ENCODE results near the gene ZNF710. TPM values are rescaled to one million over a fixed set of nuclear protein-coding genes. Genes with fewer than 3 reads are reported as not detected.

ZNF710 gene
- polyA plus RNA-seq, 1 donor, result 19.2 TPM

GRCh38 chr15:90019611-90020010 is 18.5 kb downstream of the ZNF710 start:
- DNase-seq (ENCODE audit: low read depth), result no peak

GRCh38 chr15:90020021-90020735 is 19.1 kb downstream of the ZNF710 start:
- no peak for DNase-seq (ENCODE audit: low read depth)

- no peak for DNase-seq (ENCODE audit: low read depth)
Measured at GRCh38 chr15:90020936-90021507, 19.9 kb downstream of the ZNF710 start.

GRCh38 chr15:90022345-90022744 is 21.2 kb downstream of the ZNF710 start:
- DNase-seq (ENCODE audit: low read depth), result no peak

- no peak for DNase-seq (ENCODE audit: low read depth)
Measured at GRCh38 chr15:90022905-90023700, 22.0 kb downstream of the ZNF710 start.

- no peak for DNase-seq (ENCODE audit: low read depth)
Measured at GRCh38 chr15:90024406-90024805, 23.3 kb downstream of the ZNF710 start.

GRCh38 chr15:90025489-90026033 is 24.4 kb downstream of the ZNF710 start:
- DNase-seq (ENCODE audit: low read depth), result no peak

- DNase-seq (ENCODE audit: low read depth), result no peak
Measured at GRCh38 chr15:90028376-90028944, 27.3 kb downstream of the ZNF710 start.

GRCh38 chr15:90029024-90029423 is 27.9 kb downstream of the ZNF710 start:
- DNase-seq (ENCODE audit: low read depth), result no peak

- no peak for DNase-seq (ENCODE audit: low read depth)
Measured at GRCh38 chr15:90030376-90030775, 29.3 kb downstream of the ZNF710 start.

GRCh38 chr15:90031231-90031791 is 30.2 kb downstream of the ZNF710 start:
- no peak for DNase-seq (ENCODE audit: low read depth)

GRCh38 chr15:90033006-90033405 is 31.9 kb downstream of the ZNF710 start:
- no peak for DNase-seq (ENCODE audit: low read depth)

- DNase-seq (ENCODE audit: low read depth), result no peak
Measured at GRCh38 chr15:90033448-90033847, 32.3 kb downstream of the ZNF710 start.

- no peak for DNase-seq (ENCODE audit: low read depth)
Measured at GRCh38 chr15:90035095-90035839, 34.1 kb downstream of the ZNF710 start.

GRCh38 chr15:90035840-90036230 is 34.7 kb downstream of the ZNF710 start:
- DNase-seq (ENCODE audit: low read depth), result no peak

- no peak for DNase-seq (ENCODE audit: low read depth)
Measured at GRCh38 chr15:90036343-90036742, 35.2 kb downstream of the ZNF710 start.

GRCh38 chr15:90036806-90037510 is 35.8 kb downstream of the ZNF710 start:
- DNase-seq (ENCODE audit: low read depth), result no peak

GRCh38 chr15:90037511-90037860 is 36.4 kb downstream of the ZNF710 start:
- DNase-seq (ENCODE audit: low read depth), result no peak

- DNase-seq (ENCODE audit: low read depth), result no peak
Measured at GRCh38 chr15:90037961-90038631, 37.0 kb downstream of the ZNF710 start.

GRCh38 chr15:90038632-90039095 is 37.5 kb downstream of the ZNF710 start:
- no peak for DNase-seq (ENCODE audit: low read depth)

All from forelimb muscle (tissue), 1 donor.